ENCODE measurements around the gene ERBIN.
"Not testable (repeated sequence)": the region's sequence is repeated elsewhere in the genome, so short reads cannot be mapped to it uniquely, and the experiment has no call there.

Gene ERBIN

GRCh38 chr5:66013397-66013796 lies 87.0 kb downstream of the ERBIN start:
- Histone ChIP-seq H3K4me2 (no peak overlapping the region), H3K36me3 (peaks cover 48 to 84% (median 57%) of the 10 kb centered on the region in 11 experiments), H3K4me3 (no peak overlapping the region), H3K4me1 (peaks cover 6 to 45% (median 25%) of the 10 kb centered on the region in 10 experiments; a peak in 18 of 20 replicates), H3K27ac (no peak overlapping the region), H3K27me3 (no peaks in the 10 kb centered on the region), H3K9ac (no peak overlapping the region), H3K9me3 (replicated peaks in 1 of 11) (peaks cover 0 to 8% (median 0%) of the 10 kb centered on the region in 11 experiments; a peak in 1 of 22 replicates), H4K20me1 (peaks cover 7 to 95% (median 24%) of the 10 kb centered on the region in 11 experiments; a peak in 13 of 22 replicates)
- no peak for TF ChIP-seq Cebpa-rat (IDR thresholded peaks at IDR 0.05)

- H3K36me3 ChIP-seq: peaks cover 47 to 88% (median 60%) of the 10 kb centered on the region in 11 experiments
- TF ChIP-seq Cebpa-rat (IDR thresholded peaks at IDR 0.05): no peak
Measured at GRCh38 chr5:66013906-66014305, 87.5 kb downstream of the ERBIN start.

DNA sequence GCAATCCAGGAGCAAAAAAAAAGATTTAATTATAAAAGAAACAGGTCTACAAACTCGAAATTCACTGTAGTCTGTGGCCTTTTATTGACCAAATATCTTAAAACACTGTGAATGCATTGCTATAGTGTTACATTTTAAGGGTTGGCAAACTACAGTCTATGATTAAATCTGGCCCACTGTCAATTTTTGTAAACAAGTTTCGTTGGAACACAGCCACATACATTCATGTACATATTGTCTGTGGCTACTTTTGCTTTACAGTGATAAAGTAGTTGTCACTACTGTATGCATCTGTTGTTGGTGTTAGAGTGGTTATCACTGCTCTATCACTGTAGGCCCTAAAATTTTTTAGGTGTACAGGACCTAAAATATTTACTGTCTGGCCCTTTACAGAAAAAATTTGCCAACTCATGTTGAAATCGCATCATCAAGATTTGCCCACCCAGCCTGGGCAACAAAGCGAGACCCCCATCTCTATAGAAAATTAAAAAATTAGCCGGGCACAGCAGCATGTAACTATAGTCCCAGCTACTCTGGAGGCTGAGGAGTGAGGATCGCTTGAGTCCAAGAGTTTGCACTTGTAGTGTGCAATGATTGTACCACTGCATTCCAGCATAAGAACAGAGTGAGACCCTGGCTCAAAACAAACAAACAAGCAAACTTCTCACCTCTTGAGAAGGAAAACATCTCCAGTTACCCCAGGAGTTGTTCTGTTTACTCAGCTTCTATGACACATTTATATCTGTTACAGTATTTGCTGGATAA lies 89.0 kb downstream of the ERBIN start:
- Histone ChIP-seq H3K27ac (no peak overlapping the region), H3K4me3 (no peak overlapping the region), H3K9ac (no peak overlapping the region), H4K20me1 (peaks cover 7 to 95% (median 24%) of the 10 kb centered on the region in 11 experiments; a peak in 14 of 22 replicates), H3K27me3 (no peaks in the 10 kb centered on the region), H3K9me3 (replicated peaks in 1 of 11) (peaks cover 0 to 8% (median 0%) of the 10 kb centered on the region in 11 experiments; a peak in 1 of 22 replicates), H3K4me2 (no peak overlapping the region), H3K36me3 (peaks cover 45 to 88% (median 66%) of the 10 kb centered on the region in 11 experiments), H3K4me1 (peaks cover 0 to 27% (median 8%) of the 10 kb centered on the region in 10 experiments; a peak in 16 of 20 replicates)
- no peak for TF ChIP-seq Cebpa-rat (IDR thresholded peaks at IDR 0.05)

More at GRCh38 chr5:66013906-66014305, 87.5 kb downstream of the ERBIN start:
- Histone ChIP-seq H4K20me1 (peaks cover 7 to 95% (median 24%) of the 10 kb centered on the region in 11 experiments; a peak in 13 of 22 replicates), H3K9me3 (replicated peaks in 1 of 11) (peaks cover 0 to 8% (median 0%) of the 10 kb centered on the region in 11 experiments; a peak in 1 of 22 replicates), H3K4me1 (peaks cover 6 to 42% (median 23%) of the 10 kb centered on the region in 10 experiments; a peak in 18 of 20 replicates), H3K27ac (no peak overlapping the region), H3K4me2 (no peak overlapping the region), H3K4me3 (no peak overlapping the region), H3K27me3 (no peaks in the 10 kb centered on the region), H3K9ac (no peak overlapping the region)

- H3K27ac ChIP-seq: no peak overlapping the region
- no peaks in the 10 kb centered on the region for H3K27me3 ChIP-seq
- peaks cover 0 to 71% (median 9%) of the 10 kb centered on the region in 11 experiments; a peak in 12 of 22 replicates for H4K20me1 ChIP-seq
- H3K9me3 ChIP-seq (replicated peaks in 1 of 11): peaks cover 0 to 6% (median 0%) of the 10 kb centered on the region in 11 experiments; a peak in 2 of 22 replicates
- peaks cover 57 to 86% (median 71%) of the 10 kb centered on the region in 11 experiments for H3K36me3 ChIP-seq
- no peak overlapping the region for H3K4me3 ChIP-seq
- no peak for TF ChIP-seq Cebpa-rat (IDR thresholded peaks at IDR 0.05)
- H3K4me2 ChIP-seq: no peak overlapping the region
- H3K9ac ChIP-seq: no peak overlapping the region
- H3K4me1 ChIP-seq: peaks cover 0 to 15% (median 0%) of the 10 kb centered on the region in 10 experiments; a peak in 6 of 20 replicates
Measured at GRCh38 chr5:66021585-66021984, 95.2 kb downstream of the ERBIN start.

DNA sequence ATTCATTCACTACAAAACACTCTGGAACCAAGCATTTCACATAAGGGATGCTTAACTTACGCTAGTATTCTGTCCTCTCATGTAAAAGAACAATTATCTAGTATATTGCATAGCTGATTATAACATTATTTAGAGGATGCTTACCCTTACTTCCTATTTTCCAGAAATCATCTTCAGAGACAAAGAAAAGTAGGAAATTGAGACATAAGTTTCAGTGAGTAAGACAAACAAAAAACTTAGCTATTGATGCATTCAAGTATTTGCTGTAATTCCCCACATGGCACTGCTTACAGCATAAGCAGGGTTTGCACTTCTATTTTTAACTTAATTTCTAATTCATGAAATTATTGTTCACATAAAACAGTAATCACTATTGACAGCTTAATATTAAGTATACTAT lies 112.9 kb downstream of the ERBIN start:
- Histone ChIP-seq H3K9ac (no peak overlapping the region), H3K36me3 (peaks cover 79 to 100% (median 98%) of the 10 kb centered on the region in 11 experiments), H3K27ac (no peak overlapping the region), H3K27me3 (no peaks in the 10 kb centered on the region), H3K4me2 (0 out of 22 replicates have a peak overlapping the region, but pooled peaks of 1 of the 11 experiments have one; percentile 28), H3K4me3 (no peak overlapping the region), H3K4me1 (peaks cover 0 to 20% (median 0%) of the 10 kb centered on the region in 10 experiments; a peak in 8 of 20 replicates), H3K9me3 (replicated peaks in 1 of 11) (no peaks in the 10 kb centered on the region), H4K20me1 (peaks cover 0 to 97% (median 0%) of the 10 kb centered on the region in 11 experiments; a peak in 6 of 22 replicates)
- no peak for TF ChIP-seq Cebpa-rat (IDR thresholded peaks at IDR 0.05)

DNA sequence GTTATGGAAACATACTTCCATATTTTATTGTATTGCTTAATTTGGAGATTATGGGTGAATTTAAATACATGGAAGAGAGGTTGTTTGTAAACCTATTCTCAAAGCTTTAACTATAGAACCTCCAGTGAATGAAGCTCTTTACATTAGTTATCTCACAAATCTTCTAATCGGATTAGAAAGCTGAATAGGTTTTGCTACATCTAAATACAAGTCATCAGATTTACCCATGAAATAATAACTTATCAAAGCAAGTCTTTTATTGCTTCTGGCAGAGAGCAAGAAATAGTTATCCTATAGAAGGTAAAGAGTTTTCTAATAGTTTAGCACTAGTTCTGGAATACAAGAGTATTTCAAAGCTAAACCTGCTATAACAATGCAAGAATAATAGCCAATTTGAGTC lies 113.3 kb downstream of the ERBIN start:
- TF ChIP-seq Cebpa-rat (IDR thresholded peaks at IDR 0.05): no peak
- Histone ChIP-seq H3K4me3 (no peak overlapping the region), H3K27me3 (no peaks in the 10 kb centered on the region), H3K4me2 (peak overlapping the region in 1 of 11 experiments; percentile 28; a peak in 1 of 22 replicates), H4K20me1 (peaks cover 0 to 97% (median 0%) of the 10 kb centered on the region in 11 experiments; a peak in 5 of 22 replicates), H3K9me3 (replicated peaks in 1 of 11) (no peaks in the 10 kb centered on the region), H3K4me1 (peaks cover 0 to 20% (median 0%) of the 10 kb centered on the region in 10 experiments; a peak in 8 of 20 replicates), H3K27ac (no peak overlapping the region), H3K36me3 (peaks cover 79 to 100% (median 98%) of the 10 kb centered on the region in 11 experiments), H3K9ac (no peak overlapping the region)

DNA sequence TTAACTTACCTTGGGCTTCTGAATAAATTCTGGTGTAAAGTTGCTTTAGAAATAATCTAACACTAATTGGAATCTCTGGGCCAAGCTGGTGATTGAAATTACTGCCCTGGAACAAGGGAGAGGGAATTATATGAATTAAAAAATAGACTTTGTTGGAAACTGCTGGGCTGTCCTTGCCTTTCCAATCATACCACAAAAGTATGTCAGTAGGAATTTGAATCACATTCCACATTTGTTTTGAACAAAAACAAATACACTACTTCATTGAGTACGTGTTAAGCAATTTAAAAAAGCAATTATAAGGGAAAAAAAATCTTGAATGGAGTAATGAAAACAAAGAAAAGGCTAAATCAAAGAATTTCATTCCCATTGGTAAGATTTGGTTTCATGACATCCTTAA lies 115.3 kb downstream of the ERBIN start:
- Histone ChIP-seq H3K9ac (no peak overlapping the region), H3K9me3 (replicated peaks in 1 of 11) (no peaks in the 10 kb centered on the region), H3K36me3 (peaks cover 77 to 100% (median 98%) of the 10 kb centered on the region in 11 experiments), H4K20me1 (peaks cover 0 to 97% (median 0%) of the 10 kb centered on the region in 11 experiments; a peak in 5 of 22 replicates), H3K27ac (no peak overlapping the region), H3K4me2 (no peak overlapping the region), H3K4me1 (peaks cover 0 to 20% (median 0%) of the 10 kb centered on the region in 10 experiments; a peak in 8 of 20 replicates), H3K4me3 (no peak overlapping the region), H3K27me3 (no peaks in the 10 kb centered on the region)
- TF ChIP-seq Cebpa-rat (IDR thresholded peaks at IDR 0.05): no peak

- H3K4me3 ChIP-seq: no peak overlapping the region
- H3K9ac ChIP-seq: no peak overlapping the region
- H3K36me3 ChIP-seq: peaks cover 33 to 50% (median 46%) of the 10 kb centered on the region in 11 experiments
- H3K9me3 ChIP-seq (replicated peaks in 1 of 11): peaks cover 4 to 30% (median 16%) of the 10 kb centered on the region in 11 experiments; a peak in 18 of 22 replicates
- H3K27ac ChIP-seq: no peak overlapping the region
- no peaks in the 10 kb centered on the region for H3K27me3 ChIP-seq
- H4K20me1 ChIP-seq: peaks cover 0 to 25% (median 0%) of the 10 kb centered on the region in 11 experiments; a peak in 5 of 22 replicates
- peaks cover 0 to under 1% (median 0%) of the 10 kb centered on the region in 10 experiments; a peak in 3 of 20 replicates for H3K4me1 ChIP-seq
- H3K4me2 ChIP-seq: no peak overlapping the region
- no peak for TF ChIP-seq Cebpa-rat (IDR thresholded peaks at IDR 0.05)
Measured at GRCh38 chr5:66057239-66057638, 130.9 kb downstream of the ERBIN start.

GRCh38 chr5:66061320-66061719 lies 134.9 kb downstream of the ERBIN start:
- H3K27ac ChIP-seq, H3K4me3 ChIP-seq, H3K9ac ChIP-seq, H3K27me3 ChIP-seq, H3K4me2 ChIP-seq: not testable (repeated sequence)
- H3K36me3 ChIP-seq: peaks cover 23 to 41% (median 31%) of the 10 kb centered on the region in 11 experiments
- peaks cover 0 to 56% (median 9%) of the 10 kb centered on the region in 11 experiments; a peak in 11 of 22 replicates for H4K20me1 ChIP-seq
- peaks cover 0 to 17% (median 8%) of the 10 kb centered on the region in 10 experiments; a peak in 9 of 20 replicates for H3K4me1 ChIP-seq
- peaks cover 4 to 35% (median 14%) of the 10 kb centered on the region in 11 experiments; a peak in 18 of 22 replicates for H3K9me3 ChIP-seq (replicated peaks in 1 of 11)

DNA sequence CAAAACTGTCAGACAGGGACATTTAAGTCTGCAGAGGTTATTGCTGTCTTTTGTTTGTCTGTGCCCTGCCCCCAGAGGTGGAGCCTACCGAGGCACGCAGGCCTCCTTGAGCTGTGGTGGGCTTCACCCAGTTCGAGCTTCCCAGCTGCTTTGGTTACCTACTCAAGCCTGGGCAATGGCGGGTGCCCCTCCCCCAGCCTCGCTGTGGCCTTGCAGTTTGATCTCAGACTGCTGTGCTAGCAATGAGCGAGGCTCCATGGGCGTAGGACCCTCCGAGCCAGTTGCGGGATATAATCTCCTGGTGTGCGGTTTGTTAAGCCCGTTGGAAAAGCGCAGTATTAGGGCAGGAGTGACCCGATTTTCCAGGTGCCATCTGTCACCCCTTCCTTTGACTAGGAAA lies 136.7 kb downstream of the ERBIN start:
- not testable (repeated sequence) for H3K4me3 ChIP-seq
- H3K36me3 ChIP-seq: peaks cover 21 to 49% (median 39%) of the 10 kb centered on the region in 11 experiments; a peak in 21 of 22 replicates

More for the DNA sequence above, 136.7 kb downstream of the ERBIN start:
- peaks cover 0 to 64% (median 9%) of the 10 kb centered on the region in 11 experiments; a peak in 11 of 22 replicates for H4K20me1 ChIP-seq
- not testable (repeated sequence) for H3K27ac ChIP-seq, H3K27me3 ChIP-seq, H3K9ac ChIP-seq
- peak overlapping the region in 7 of 11 experiments; percentile 44 to 60 (median 54); a peak in 11 of 22 replicates for H3K4me2 ChIP-seq
- peaks cover 0 to 17% (median 8%) of the 10 kb centered on the region in 10 experiments; a peak in 9 of 20 replicates for H3K4me1 ChIP-seq
- H3K9me3 ChIP-seq (replicated peaks in 1 of 11): peaks cover 0 to 28% (median 6%) of the 10 kb centered on the region in 11 experiments; a peak in 12 of 22 replicates
